SK-N-MC (cell line): Measurements from ENCODE around the gene PLA2G2E.

Source experiments
- EZH2 ChIP-seq: fragments of 200-600 bp; sonication (generic); IDR thresholded peaks from one replicate; pipeline ENCODE4 v1.6.1; 2017; ENCODE audit warnings: antibody characterized with exemption
- FOXP2 ChIP-seq: optimal IDR thresholded peaks from 2 replicates; pipeline ENCODE3; 2011; ENCODE audit warnings: mild to moderate bottlenecking, moderate library complexity; ENCODE audit not compliant: insufficient read depth; ENCODE audit errors: extremely low read length, control extremely low read depth
- POLR2AphosphoS5 ChIP-seq: IDR thresholded peaks from 2 replicates; pipeline ENCODE4 v1.6.1; 2012; ENCODE audit warnings: mild to moderate bottlenecking, low read depth, low read length, borderline replicate concordance

GRCh38 chr1:19882111-19883071 is 41.0 kb downstream of the PLA2G2E start, which contains the start of gene OTUD3:
- TF ChIP-seq EZH2 (no peak), POLR2AphosphoS5 (peak; percentile 96), FOXP2 (no peak)
